Measurements from ENCODE around the gene ZER1. TPM values are rescaled to one million over a fixed set of nuclear protein-coding genes. Genes with fewer than 3 reads are reported as not detected.
A peak's percentile ranks its signal among the peaks of the same experiment; 100 is the strongest.
"Not testable (repeated sequence)": the region's sequence is repeated elsewhere in the genome, so short reads cannot be mapped to it uniquely, and the experiment has no call there.

The ZER1 gene
- total RNA-seq, 2 experiments from 2014 or later: 14.9 to 17.8 TPM

GRCh38 chr9:128696923-128697707 lies 74.6 kb downstream of the ZER1 start:
- no peak overlapping the region for H3K4me3 Mint-ChIP-seq
- intact Hi-C loops (cut with micrococcal nuclease): no loop called here
- H3K27me3 Mint-ChIP-seq: no peaks in the 10 kb centered on the region
- POLR2A ChIA-PET: interaction anchor here (0.9 to 2.9 kb wide), 11 partner anchors 8 to 123 kb away, joined by 3 to 16 read pairs (median 5); partner anchors contain the start of gene SET
- ATAC-seq (no peak), DNase-seq (no peak)
- peaks cover 44% of the 10 kb centered on the region for H3K36me3 Mint-ChIP-seq (ENCODE audit: low read depth)
- peak overlapping the region; percentile 55 for H3K27ac Mint-ChIP-seq
- CTCF ChIA-PET: interaction anchor here (1.0 to 1.3 kb wide), 2 partner anchors 9 to 27 kb away, joined by 3 to 5 read pairs; partner anchors contain the start of gene ZDHHC12
- no peaks in the 10 kb centered on the region for H3K9me3 Mint-ChIP-seq
- no peak for TF ChIP-seq CTCF (IDR thresholded peaks at IDR 0.05)
- peaks cover 22% of the 10 kb centered on the region for H3K4me1 Mint-ChIP-seq (ENCODE audit: low read depth)

- ChIA-PET POLR2A (interaction anchor here (0.8 to 2.7 kb wide), 3 partner anchors 10 to 144 kb away, joined by 3 to 14 read pairs (median 3); no protein-coding TSS in a partner anchor), CTCF (interaction anchor here (4.5 kb wide), 1 partner anchor 7 kb away, joined by 29 read pairs; the partner anchor contains the start of gene PKN3)
- Mint-ChIP-seq H3K27ac (peak overlapping the region; percentile 49), H3K4me1 (ENCODE audit: low read depth) (peaks cover 25% of the 10 kb centered on the region), H3K36me3 (ENCODE audit: low read depth) (peaks cover 60% of the 10 kb centered on the region), H3K4me3 (no peak overlapping the region), H3K27me3 (no peaks in the 10 kb centered on the region), H3K9me3 (no peaks in the 10 kb centered on the region)
- intact Hi-C loops (cut with micrococcal nuclease): no loop called here
- DNase-seq (no peak), ATAC-seq (no peak)
- no peak for TF ChIP-seq CTCF (IDR thresholded peaks at IDR 0.05)
Measured at GRCh38 chr9:128694344-128694743, 77.4 kb downstream of the ZER1 start.

- ATAC-seq; DNase-seq; H3K4me3 Mint-ChIP-seq; H3K9me3 Mint-ChIP-seq; intact Hi-C loops (cut with micrococcal nuclease); H3K27me3 Mint-ChIP-seq: not testable (repeated sequence)
- Mint-ChIP-seq H3K4me1 (ENCODE audit: low read depth) (peaks cover 25% of the 10 kb centered on the region), H3K27ac (peak overlapping the region; percentile 63), H3K36me3 (ENCODE audit: low read depth) (peaks cover 60% of the 10 kb centered on the region)
- CTCF ChIA-PET: interaction anchor here (4.5 kb wide), 1 partner anchor 7 kb away, joined by 29 read pairs; the partner anchor contains the start of gene PKN3
- POLR2A ChIA-PET: interaction anchor here (0.6 to 2.7 kb wide), 5 partner anchors 9 to 232 kb away, joined by 3 to 14 read pairs (median 3); no protein-coding TSS in a partner anchor
Measured at GRCh38 chr9:128693738-128694137, 78.0 kb downstream of the ZER1 start.

- no peak for TF ChIP-seq CTCF (IDR thresholded peaks at IDR 0.05)
- no peaks in the 10 kb centered on the region for H3K27me3 Mint-ChIP-seq
- intact Hi-C loops (cut with micrococcal nuclease): no loop called here
- ATAC-seq (no peak), DNase-seq (no peak)
- peak overlapping the region; percentile 95 for H3K27ac Mint-ChIP-seq
- H3K4me1 Mint-ChIP-seq (ENCODE audit: low read depth): peaks cover 52% of the 10 kb centered on the region
- H3K36me3 Mint-ChIP-seq (ENCODE audit: low read depth): peaks cover 49% of the 10 kb centered on the region
- CTCF ChIA-PET: interaction anchor here (4.5 kb wide), 1 partner anchor 10 kb away, joined by 29 read pairs; the partner anchor contains the start of gene PKN3
- POLR2A ChIA-PET: interaction anchor here (0.7 to 3.4 kb wide), 6 partner anchors 10 to 208 kb away, joined by 3 to 16 read pairs (median 4); partner anchors contain the start of gene ZER1
- H3K4me3 Mint-ChIP-seq: peak overlapping the region; percentile 88
- no peaks in the 10 kb centered on the region for H3K9me3 Mint-ChIP-seq
Measured at GRCh38 chr9:128690684-128691034, 81.1 kb downstream of the ZER1 start.

- H3K9me3 Mint-ChIP-seq: no peaks in the 10 kb centered on the region
- H3K36me3 Mint-ChIP-seq (ENCODE audit: low read depth): peaks cover 47% of the 10 kb centered on the region
- H3K4me3 Mint-ChIP-seq: peak overlapping the region; percentile 88
- peak; percentile 57 for DNase-seq
- no peak for ATAC-seq
- H3K27ac Mint-ChIP-seq: peak overlapping the region; percentile 95
- CTCF ChIA-PET: interaction anchor here (4.5 kb wide), 1 partner anchor 11 kb away, joined by 29 read pairs; the partner anchor contains the start of gene PKN3
- POLR2A ChIA-PET: interaction anchor here (0.6 to 3.4 kb wide), 12 partner anchors 7 to 208 kb away, joined by 3 to 16 read pairs (median 4); partner anchors contain the start of genes ENDOG and ZER1
- H3K27me3 Mint-ChIP-seq: no peaks in the 10 kb centered on the region
- intact Hi-C loops (cut with micrococcal nuclease): no loop called here
- peaks cover 58% of the 10 kb centered on the region for H3K4me1 Mint-ChIP-seq (ENCODE audit: low read depth)
- TF ChIP-seq CTCF (IDR thresholded peaks at IDR 0.05): no peak
Measured at GRCh38 chr9:128689820-128690683, 81.7 kb downstream of the ZER1 start.
